Measurements from ENCODE around the gene ANKRD62.

Gene ANKRD62

DNA sequence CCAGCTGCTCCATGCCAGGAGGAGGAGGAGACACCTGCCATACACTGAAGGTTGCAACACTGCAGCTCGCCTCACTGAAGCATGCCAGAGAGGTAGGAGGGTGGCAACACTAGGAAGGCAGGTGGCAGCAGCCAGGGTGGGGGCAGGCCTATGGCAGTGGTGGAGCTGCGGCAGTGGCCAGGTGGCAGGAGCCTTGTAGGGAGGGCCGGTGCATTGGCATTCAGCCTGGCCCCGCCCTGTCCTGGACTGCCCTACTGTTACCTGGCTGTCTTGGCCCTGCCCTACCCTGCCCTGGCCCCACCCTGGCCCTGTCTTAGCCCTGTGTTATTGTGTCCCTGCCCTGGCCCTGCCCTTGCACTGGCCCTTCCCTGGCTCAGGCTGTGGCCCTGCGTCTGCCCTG is 7.4 kb upstream of the ANKRD62 start:
- Histone ChIP-seq H3K9me3 (ENCODE audit: insufficient read depth, low read depth, low read length) (no peaks in the 10 kb centered on the region), H3K27me3 (ENCODE audit: insufficient read depth, low read length) (no peaks in the 10 kb centered on the region), H3K9ac (ENCODE audit: low read depth, low read length) (no peak overlapping the region), H3K4me3 (ENCODE audit: low read length) (no peak overlapping the region), H3K36me3 (ENCODE audit: insufficient read depth, low read length) (no peaks in the 10 kb centered on the region), H3K4me1 (ENCODE audit: insufficient read depth, low read length) (no peaks in the 10 kb centered on the region), H3K27ac (ENCODE audit: low read depth, low read length) (no peak overlapping the region)
- WGBS = 89% methylated on average over 5 of the region's 5 CpGs

DNA sequence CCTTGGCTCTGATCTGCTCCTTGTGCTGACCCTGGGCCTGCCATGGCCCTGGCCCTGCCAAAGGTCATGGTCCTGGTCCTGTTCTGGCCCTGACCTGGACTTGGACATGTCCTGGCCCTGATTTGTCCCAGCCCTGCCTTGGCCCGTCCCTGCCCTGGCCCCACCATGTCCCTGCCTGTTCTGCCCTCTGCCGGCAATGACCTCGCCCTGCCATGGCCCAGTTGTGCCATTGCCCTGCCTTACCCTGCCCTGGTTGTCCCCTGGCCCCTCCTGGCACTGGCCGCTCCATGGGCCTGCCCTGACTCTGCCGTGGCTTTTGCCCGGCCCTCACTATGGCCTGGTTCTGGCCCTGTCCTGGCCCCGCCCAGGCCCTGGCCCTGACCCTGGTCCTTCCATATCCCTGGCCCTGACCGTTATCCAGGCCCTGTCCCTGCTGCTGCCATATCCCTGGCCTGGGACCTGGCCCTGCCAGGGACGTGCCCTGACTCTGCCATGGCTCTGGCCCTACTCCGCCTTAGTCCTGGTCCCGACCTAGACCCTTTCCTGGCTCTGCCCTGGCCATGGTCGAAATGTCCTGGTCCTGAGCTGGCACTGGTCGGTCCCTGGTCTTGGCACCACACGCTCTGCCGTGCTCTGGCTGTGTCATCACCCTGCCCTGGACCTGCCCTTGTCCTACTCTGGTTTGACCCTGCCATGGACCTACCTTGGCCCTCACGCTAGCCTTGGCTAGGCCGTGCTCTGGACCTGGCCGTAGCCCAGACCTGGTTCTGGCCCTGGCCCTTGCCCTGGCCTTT is 6.8 kb upstream of the ANKRD62 start:
- Histone ChIP-seq H3K9ac (ENCODE audit: low read depth, low read length) (no peak overlapping the region), H3K9me3 (ENCODE audit: insufficient read depth, low read depth, low read length) (no peaks in the 10 kb centered on the region), H3K4me3 (ENCODE audit: low read length) (no peak overlapping the region), H3K27ac (ENCODE audit: low read depth, low read length) (no peak overlapping the region), H3K4me1 (ENCODE audit: insufficient read depth, low read length) (no peaks in the 10 kb centered on the region), H3K27me3 (ENCODE audit: insufficient read depth, low read length) (no peaks in the 10 kb centered on the region), H3K36me3 (ENCODE audit: insufficient read depth, low read length) (no peaks in the 10 kb centered on the region)
- WGBS = 91% methylated on average over 18 of the region's 18 CpGs

DNA sequence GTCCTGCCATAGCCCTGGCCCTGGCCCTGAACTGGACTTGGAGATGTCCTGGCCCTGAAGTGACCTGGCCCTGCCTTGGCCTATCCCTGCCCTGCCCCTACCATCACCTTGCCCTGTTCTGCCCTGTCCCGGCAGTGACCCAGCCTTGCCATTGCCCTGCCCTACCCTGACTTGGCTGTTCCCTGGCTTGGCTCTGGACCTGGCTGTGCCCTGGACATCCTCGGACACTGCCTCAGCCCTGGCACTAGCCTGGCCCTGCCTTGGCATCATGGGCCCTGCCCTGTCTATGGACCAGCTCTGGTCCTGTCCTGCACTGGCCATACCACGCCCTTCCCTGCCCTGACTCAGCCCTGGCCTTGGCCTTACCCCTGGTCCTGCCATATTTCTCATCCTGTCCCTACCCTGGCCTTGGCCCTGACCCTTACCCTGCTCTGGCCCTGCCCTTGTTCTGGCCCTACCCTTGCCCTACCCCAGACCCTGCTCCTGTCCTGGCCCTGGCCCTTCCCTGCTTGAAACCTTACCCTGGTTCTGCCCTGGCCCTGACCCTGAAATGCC is 6.1 kb upstream of the ANKRD62 start:
- Histone ChIP-seq H3K4me1 (ENCODE audit: insufficient read depth, low read length) (no peaks in the 10 kb centered on the region), H3K4me3 (ENCODE audit: low read length) (no peak overlapping the region), H3K36me3 (ENCODE audit: insufficient read depth, low read length) (no peaks in the 10 kb centered on the region), H3K27me3 (ENCODE audit: insufficient read depth, low read length) (no peaks in the 10 kb centered on the region), H3K9ac (ENCODE audit: low read depth, low read length) (no peak overlapping the region), H3K9me3 (ENCODE audit: insufficient read depth, low read depth, low read length) (no peaks in the 10 kb centered on the region), H3K27ac (ENCODE audit: low read depth, low read length) (no peak overlapping the region)
- WGBS = 87% methylated on average over 3 of the region's 3 CpGs

DNA sequence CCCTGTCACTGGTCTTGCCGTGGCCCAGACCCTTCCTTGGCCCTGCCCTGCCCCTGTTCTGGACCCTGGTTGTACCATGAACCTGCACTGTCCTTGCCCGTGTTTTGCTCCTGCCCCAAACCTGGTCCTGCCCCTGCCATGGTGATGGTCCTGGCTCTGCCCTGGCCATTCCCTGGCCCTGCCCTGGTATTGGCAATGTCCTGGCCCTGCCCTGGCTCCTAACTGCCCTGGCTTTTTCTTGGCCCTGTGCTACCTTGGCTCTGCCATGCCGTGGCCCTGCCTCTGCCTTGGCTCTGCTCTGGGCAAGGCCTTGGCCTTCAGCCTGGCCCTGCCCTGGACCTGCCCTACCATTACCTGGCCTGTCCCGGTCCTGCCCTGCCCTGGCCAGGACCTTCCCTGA is 5.5 kb upstream of the ANKRD62 start:
- H3K36me3 ChIP-seq (ENCODE audit: insufficient read depth, low read length) = no peaks in the 10 kb centered on the region
- no peaks in the 10 kb centered on the region for H3K27me3 ChIP-seq (ENCODE audit: insufficient read depth, low read length)
- no peaks in the 10 kb centered on the region for H3K4me1 ChIP-seq (ENCODE audit: insufficient read depth, low read length)
- H3K27ac ChIP-seq (ENCODE audit: low read depth, low read length) = no peak overlapping the region
- WGBS = 89% methylated on average over 4 of the region's 4 CpGs
- H3K4me3 ChIP-seq (ENCODE audit: low read length) = no peak overlapping the region
- H3K9me3 ChIP-seq (ENCODE audit: insufficient read depth, low read depth, low read length) = no peaks in the 10 kb centered on the region
- no peak overlapping the region for H3K9ac ChIP-seq (ENCODE audit: low read depth, low read length)

DNA sequence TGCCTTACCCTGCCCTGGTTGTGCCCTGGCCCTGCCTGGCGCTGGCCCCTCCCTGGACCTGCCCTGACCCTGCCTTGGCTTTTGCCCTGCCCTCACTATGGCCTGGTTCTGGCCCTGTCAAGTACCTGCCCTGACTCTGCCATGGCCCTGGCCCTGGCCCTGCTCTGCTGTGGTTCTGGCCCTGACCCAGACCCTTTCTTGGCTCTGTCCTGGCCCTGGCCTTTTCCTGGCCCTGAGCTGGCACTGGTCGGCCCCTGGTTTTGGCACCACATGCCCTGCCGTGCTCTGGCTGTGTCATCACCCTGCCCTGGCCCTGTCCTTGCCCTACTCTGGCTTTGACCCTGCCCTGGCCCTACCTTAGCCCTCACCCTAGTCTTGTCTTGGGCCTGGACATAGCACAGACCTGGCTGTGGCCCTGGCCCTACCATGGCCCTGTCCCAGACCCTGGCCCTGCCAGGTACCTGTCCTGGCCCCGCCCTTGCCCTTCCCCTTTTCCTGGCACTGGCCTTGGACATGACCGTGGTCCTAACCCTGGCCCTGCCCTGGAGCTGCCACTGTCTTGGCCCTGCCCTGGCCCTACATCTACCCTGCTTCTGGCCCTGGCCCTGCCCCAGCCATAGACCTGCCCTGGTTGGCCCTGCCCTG is 4.8 kb upstream of the ANKRD62 start:
- Histone ChIP-seq H3K27me3 (ENCODE audit: insufficient read depth, low read length) (no peaks in the 10 kb centered on the region), H3K9me3 (ENCODE audit: insufficient read depth, low read depth, low read length) (no peaks in the 10 kb centered on the region), H3K4me3 (ENCODE audit: low read length) (no peak overlapping the region), H3K27ac (ENCODE audit: low read depth, low read length) (no peak overlapping the region), H3K9ac (ENCODE audit: low read depth, low read length) (no peak overlapping the region), H3K36me3 (ENCODE audit: insufficient read depth, low read length) (no peaks in the 10 kb centered on the region), H3K4me1 (ENCODE audit: insufficient read depth, low read length) (no peaks in the 10 kb centered on the region)
- WGBS = 87% methylated on average over 5 of the region's 5 CpGs

DNA sequence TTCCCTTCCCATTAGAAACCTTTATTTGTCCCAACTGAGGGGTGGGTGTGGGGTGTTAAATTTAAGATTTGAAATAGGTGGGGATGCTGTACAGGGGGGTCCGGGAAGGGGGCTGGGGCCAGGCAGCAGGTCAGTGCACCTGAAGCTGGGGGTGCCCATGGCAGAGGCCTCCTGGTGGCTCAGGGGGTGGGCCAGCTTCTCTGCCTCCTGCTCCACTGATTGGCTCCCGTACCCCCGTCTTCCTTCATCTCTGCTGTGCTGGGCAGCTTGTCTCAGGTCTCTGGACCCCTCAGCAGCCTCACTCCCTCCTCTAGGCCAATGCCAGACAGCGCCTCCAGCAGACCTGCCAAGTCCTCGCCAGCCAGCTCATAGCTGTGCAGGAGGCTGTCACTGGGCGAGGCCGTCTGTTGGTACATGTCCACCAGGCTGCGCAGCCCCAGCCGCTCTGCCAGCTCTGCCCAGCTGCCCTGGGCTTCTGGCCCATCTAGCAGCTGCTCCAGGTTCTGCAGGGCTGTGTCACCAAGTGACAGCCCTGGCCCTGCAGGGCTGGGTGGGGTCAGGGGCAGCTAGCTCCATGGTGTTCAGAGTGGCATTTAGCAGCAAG is 2.0 kb upstream of the ANKRD62 start:
- Histone ChIP-seq H3K36me3 (ENCODE audit: insufficient read depth, low read length) (no peaks in the 10 kb centered on the region), H3K4me3 (ENCODE audit: low read length) (no peak overlapping the region), H3K27me3 (ENCODE audit: insufficient read depth, low read length) (no peaks in the 10 kb centered on the region), H3K9me3 (ENCODE audit: insufficient read depth, low read depth, low read length) (no peaks in the 10 kb centered on the region), H3K27ac (ENCODE audit: low read depth, low read length) (no peak overlapping the region), H3K9ac (ENCODE audit: low read depth, low read length) (no peak overlapping the region), H3K4me1 (ENCODE audit: insufficient read depth, low read length) (no peaks in the 10 kb centered on the region)
- WGBS = 86% methylated on average over 9 of the region's 9 CpGs

DNA sequence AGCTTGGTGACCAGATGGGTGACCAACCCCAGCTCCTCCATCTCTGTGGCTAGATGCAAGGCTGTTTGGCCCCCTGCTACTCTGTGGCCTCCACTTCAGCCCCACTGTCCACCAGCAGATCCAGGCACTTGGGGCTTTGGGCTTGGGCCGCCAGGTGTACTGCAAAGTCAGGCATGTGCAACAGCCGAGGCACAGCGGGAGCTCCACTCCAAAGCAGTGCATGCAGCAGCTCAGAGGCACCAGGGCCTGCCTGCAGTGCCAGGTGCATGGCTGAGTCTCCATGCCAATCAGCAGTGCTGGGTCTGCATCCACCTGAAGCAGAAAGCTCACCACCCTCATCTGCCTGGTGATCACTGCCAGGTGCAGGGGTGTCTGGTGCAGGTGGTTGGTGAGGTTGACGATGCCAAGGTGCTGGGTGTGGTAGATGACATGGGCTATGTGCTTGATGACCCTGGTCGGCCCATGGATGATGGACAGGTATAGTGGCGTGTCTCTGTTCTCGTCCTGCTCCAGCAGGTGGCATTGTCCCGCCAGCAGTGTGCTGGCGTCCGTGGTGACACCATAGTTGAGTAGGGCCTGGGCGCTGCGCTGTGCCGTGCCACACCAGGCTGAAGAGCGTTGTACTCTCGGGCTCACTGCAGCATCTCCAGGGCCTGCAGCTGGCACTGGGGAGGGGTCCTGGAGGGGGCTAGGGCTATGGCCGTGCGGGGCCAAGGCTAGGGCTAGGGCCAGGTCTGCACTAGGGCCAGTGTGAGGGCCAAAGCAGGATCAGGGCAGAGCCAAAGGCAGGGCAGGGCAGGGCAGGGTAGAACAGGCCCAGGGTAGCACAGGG is 1.0 kb upstream of the ANKRD62 start:
- Histone ChIP-seq H3K27me3 (ENCODE audit: insufficient read depth, low read length) (no peaks in the 10 kb centered on the region), H3K27ac (ENCODE audit: low read depth, low read length) (no peak overlapping the region), H3K4me1 (ENCODE audit: insufficient read depth, low read length) (no peaks in the 10 kb centered on the region), H3K9me3 (ENCODE audit: insufficient read depth, low read depth, low read length) (no peaks in the 10 kb centered on the region), H3K9ac (ENCODE audit: low read depth, low read length) (no peak overlapping the region), H3K36me3 (ENCODE audit: insufficient read depth, low read length) (no peaks in the 10 kb centered on the region), H3K4me3 (ENCODE audit: low read length) (no peak overlapping the region)
- WGBS = 74% methylated on average over 17 of the region's 17 CpGs

DNA sequence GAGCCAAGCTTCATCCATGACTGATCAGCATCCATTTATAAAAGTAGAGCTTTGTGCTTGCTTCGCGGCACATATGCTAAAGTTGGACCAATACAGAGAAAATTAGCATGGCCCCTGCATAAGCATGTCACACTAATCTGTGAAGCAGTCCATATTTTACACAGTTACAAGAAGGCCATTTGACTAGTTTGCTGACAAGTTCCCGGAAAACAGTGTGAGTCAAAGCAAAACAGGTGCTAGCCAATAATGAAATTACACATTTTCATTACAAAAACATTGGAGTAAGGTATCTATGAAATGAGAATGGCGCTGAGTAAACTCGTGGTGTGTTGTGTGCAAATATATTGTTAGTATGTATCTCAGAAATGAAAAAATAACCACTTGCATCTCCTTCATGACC is 4.7 kb downstream of the ANKRD62 start:
- no peaks in the 10 kb centered on the region for H3K4me1 ChIP-seq (ENCODE audit: insufficient read depth, low read length)
- no peaks in the 10 kb centered on the region for H3K9me3 ChIP-seq (ENCODE audit: insufficient read depth, low read depth, low read length)
- H3K27ac ChIP-seq (ENCODE audit: low read depth, low read length) = no peak overlapping the region
- 87% methylated on average over 5 of the region's 5 CpGs for WGBS
- no peak overlapping the region for H3K9ac ChIP-seq (ENCODE audit: low read depth, low read length)
- no peaks in the 10 kb centered on the region for H3K36me3 ChIP-seq (ENCODE audit: insufficient read depth, low read length)
- H3K27me3 ChIP-seq (ENCODE audit: insufficient read depth, low read length) = no peaks in the 10 kb centered on the region
- no peak overlapping the region for H3K4me3 ChIP-seq (ENCODE audit: low read length)

DNA sequence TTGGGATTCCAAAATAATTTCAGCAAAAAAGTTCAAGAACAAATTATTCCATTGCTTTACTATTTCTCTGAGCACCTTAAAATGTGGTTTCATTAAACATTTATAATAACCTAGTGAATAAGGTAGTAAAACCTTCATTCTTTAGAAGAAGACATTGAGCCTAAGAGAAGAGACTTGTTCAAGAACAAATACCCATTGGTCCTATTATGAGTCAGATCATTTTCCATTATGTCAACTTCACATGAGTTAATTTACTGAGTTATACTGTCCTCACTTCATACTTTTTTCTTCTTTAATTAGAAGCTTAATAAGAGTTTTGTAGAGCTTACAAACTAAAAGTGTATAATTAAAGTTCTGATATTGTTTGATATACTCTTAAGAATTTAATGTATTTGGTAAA is 5.5 kb downstream of the ANKRD62 start:
- Histone ChIP-seq H3K36me3 (ENCODE audit: insufficient read depth, low read length) (no peaks in the 10 kb centered on the region), H3K9ac (ENCODE audit: low read depth, low read length) (no peak overlapping the region), H3K27ac (ENCODE audit: low read depth, low read length) (no peak overlapping the region), H3K4me1 (ENCODE audit: insufficient read depth, low read length) (no peaks in the 10 kb centered on the region), H3K4me3 (ENCODE audit: low read length) (no peak overlapping the region), H3K27me3 (ENCODE audit: insufficient read depth, low read length) (peaks cover 4% of the 10 kb centered on the region; the same call in 1 of the 2 replicates), H3K9me3 (ENCODE audit: insufficient read depth, low read depth, low read length) (no peaks in the 10 kb centered on the region)

DNA sequence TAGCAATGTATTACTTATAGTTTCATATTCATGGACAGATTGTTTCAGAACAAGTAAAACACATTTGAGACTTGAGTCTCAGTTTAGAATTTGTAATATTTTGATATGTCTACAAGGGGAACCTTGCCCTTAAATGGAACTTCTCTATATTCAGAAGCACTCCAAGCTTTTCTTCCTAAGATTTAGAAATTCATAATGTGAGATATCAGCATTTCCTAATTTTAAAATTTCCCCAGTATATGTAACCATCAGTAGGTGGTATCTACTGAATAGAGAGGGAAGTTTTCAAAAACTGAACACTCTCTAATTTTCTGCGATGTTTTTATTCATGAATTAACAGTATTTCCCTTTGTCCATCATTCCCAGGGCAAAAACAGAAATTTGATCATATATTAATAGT is 7.6 kb downstream of the ANKRD62 start:
- WGBS = no CpG with 5 or more reads among the region's 1 CpG
- Histone ChIP-seq H3K27me3 (ENCODE audit: insufficient read depth, low read length) (peaks cover 5% of the 10 kb centered on the region; the same call in 1 of the 2 replicates), H3K9ac (ENCODE audit: low read depth, low read length) (no peak overlapping the region), H3K4me1 (ENCODE audit: insufficient read depth, low read length) (no peaks in the 10 kb centered on the region), H3K9me3 (ENCODE audit: insufficient read depth, low read depth, low read length) (no peaks in the 10 kb centered on the region), H3K4me3 (ENCODE audit: low read length) (no peak overlapping the region), H3K27ac (ENCODE audit: low read depth, low read length) (no peak overlapping the region), H3K36me3 (ENCODE audit: insufficient read depth, low read length) (no peaks in the 10 kb centered on the region)

Data from HUES64 (cell line).